Heart left ventricle (tissue), 13 donors: ENCODE measurements around the gene YIF1A.

Source experiments
- POLR2A ChIP-seq, 2 donors: fragments of 450-650 bp; IDR thresholded peaks; one replicate each; pipeline ENCODE4 v1.6.1; 2017; ENCODE audit warnings: antibody characterized with exemption in 2 of 2, mild to moderate bottlenecking in 2 of 2, moderate library complexity in 2 of 2
- TF ChIP-seq, protein P1 (sequence below), 12 donors: fragments of 200-600 bp; sonication (generic) in 4 of 12; IDR thresholded peaks; one replicate each; pipeline versions ENCODE4 v1.5.0 to v1.8.0; 2018 to 2022; ENCODE audit warnings: antibody characterized with exemption in 12 of 12, mild to moderate bottlenecking in 5 of 12
- donor health status: ischemic (EF 13 %, LVEDD 7.1; RV severe dilation, severe dysfunction).
- donor health status: DM: no; HTN: yes; CAD: no.
- donor health status: DM: no; HTN: no; CAD: no.
- donor health status: ischemic (EF 25% LVEDD 6.9; RV normal size, moderate dysfunction).
- donor health status: ischemic (EF 25% LVEDD 5.7; RV mildly dilated, moderate dysfunction).
- donor health status: ischemic (EF 35%, LVEDD 5.7; RV mildly dilated, moderate dysfunction).
- donor health status: nonischemic (EF 11% LVEDD 7.7; RV severe dilation, severe dysfunction).
- donor health status: DM: yes; HTN: yes; CAD: no.
- donor health status: PGD.
- donor health status: ischemic (EF 29% LVEDD 5.4; RV normal size, mild dysfunction).
- donor health status: nonischemic (EF 23%, LVEDD 6.1; RV moderate dilation, normal function).

- TF ChIP-seq, protein P1, sequence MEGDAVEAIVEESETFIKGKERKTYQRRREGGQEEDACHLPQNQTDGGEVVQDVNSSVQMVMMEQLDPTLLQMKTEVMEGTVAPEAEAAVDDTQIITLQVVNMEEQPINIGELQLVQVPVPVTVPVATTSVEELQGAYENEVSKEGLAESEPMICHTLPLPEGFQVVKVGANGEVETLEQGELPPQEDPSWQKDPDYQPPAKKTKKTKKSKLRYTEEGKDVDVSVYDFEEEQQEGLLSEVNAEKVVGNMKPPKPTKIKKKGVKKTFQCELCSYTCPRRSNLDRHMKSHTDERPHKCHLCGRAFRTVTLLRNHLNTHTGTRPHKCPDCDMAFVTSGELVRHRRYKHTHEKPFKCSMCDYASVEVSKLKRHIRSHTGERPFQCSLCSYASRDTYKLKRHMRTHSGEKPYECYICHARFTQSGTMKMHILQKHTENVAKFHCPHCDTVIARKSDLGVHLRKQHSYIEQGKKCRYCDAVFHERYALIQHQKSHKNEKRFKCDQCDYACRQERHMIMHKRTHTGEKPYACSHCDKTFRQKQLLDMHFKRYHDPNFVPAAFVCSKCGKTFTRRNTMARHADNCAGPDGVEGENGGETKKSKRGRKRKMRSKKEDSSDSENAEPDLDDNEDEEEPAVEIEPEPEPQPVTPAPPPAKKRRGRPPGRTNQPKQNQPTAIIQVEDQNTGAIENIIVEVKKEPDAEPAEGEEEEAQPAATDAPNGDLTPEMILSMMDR (IDR thresholded peaks at IDR 0.05): no peak
- no peak for TF ChIP-seq POLR2A (IDR thresholded peaks at IDR 0.05)
Observed at GRCh38 chr11:66271816-66272215, 17.1 kb downstream of the YIF1A start.
